Measurements from ENCODE around the gene ERBIN.
"Not testable (repeated sequence)": the region's sequence is repeated elsewhere in the genome, so short reads cannot be mapped to it uniquely, and the experiment has no call there.

Gene ERBIN

GRCh38 chr5:65967288-65968066 lies 41.1 kb downstream of the ERBIN start:
- no peak for DNase-seq

GRCh38 chr5:65969539-65970393 lies 43.4 kb downstream of the ERBIN start:
- peak; percentile 7 for DNase-seq

GRCh38 chr5:65970481-65971367 lies 44.3 kb downstream of the ERBIN start:
- DNase-seq: no peak

GRCh38 chr5:65971643-65972042 lies 45.3 kb downstream of the ERBIN start:
- DNase-seq: no peak

GRCh38 chr5:65972896-65973295 lies 46.5 kb downstream of the ERBIN start:
- not testable (repeated sequence) for DNase-seq

- no peak for DNase-seq
Observed at GRCh38 chr5:65978251-65978650, 51.9 kb downstream of the ERBIN start.

GRCh38 chr5:65981548-65981947 lies 55.2 kb downstream of the ERBIN start:
- no peak for DNase-seq

GRCh38 chr5:65981969-65982619 lies 55.7 kb downstream of the ERBIN start:
- DNase-seq: no peak

- no peak for DNase-seq
Observed at GRCh38 chr5:65982635-65983034, 56.3 kb downstream of the ERBIN start.

GRCh38 chr5:65984098-65984885 lies 57.9 kb downstream of the ERBIN start:
- no peak for DNase-seq

GRCh38 chr5:65986050-65986451 lies 59.7 kb downstream of the ERBIN start:
- no peak for DNase-seq

GRCh38 chr5:65986796-65987195 lies 60.4 kb downstream of the ERBIN start:
- no peak for DNase-seq

GRCh38 chr5:65987982-65988381 lies 61.6 kb downstream of the ERBIN start:
- no peak for DNase-seq

GRCh38 chr5:65989158-65989557 lies 62.8 kb downstream of the ERBIN start:
- DNase-seq: no peak

GRCh38 chr5:65992630-65993029 lies 66.3 kb downstream of the ERBIN start:
- DNase-seq: no peak

GRCh38 chr5:65994117-65994786 lies 67.9 kb downstream of the ERBIN start:
- no peak for DNase-seq

GRCh38 chr5:65999061-65999723 lies 72.8 kb downstream of the ERBIN start:
- DNase-seq: no peak

- no peak for DNase-seq
Observed at GRCh38 chr5:66001952-66002351, 75.6 kb downstream of the ERBIN start.

- DNase-seq: no peak
Observed at GRCh38 chr5:66002415-66002814, 76.0 kb downstream of the ERBIN start.

GRCh38 chr5:66004216-66004615 lies 77.8 kb downstream of the ERBIN start:
- no peak for DNase-seq

GRCh38 chr5:66009277-66009676 lies 82.9 kb downstream of the ERBIN start:
- DNase-seq: no peak

Data from CD4-positive, alpha-beta T cell treated with Interleukin-21 for 1 hour (primary cell).